HL-60 (cell line): ENCODE measurements around the gene SPIRE2.

Experiments used
- GABPA ChIP-seq: IDR thresholded peaks from 2 replicates; pipeline ENCODE4 v1.6.1; 2012; ENCODE audit warnings: low read depth
- POLR2AphosphoS5 ChIP-seq: IDR thresholded peaks from 2 replicates; pipeline ENCODE4 v1.6.1; 2012; ENCODE audit warnings: low read depth
- SPI1 ChIP-seq: IDR thresholded peaks from 2 replicates; pipeline ENCODE4 v1.6.1; 2012; ENCODE audit warnings: low read depth, mild to moderate bottlenecking, borderline replicate concordance
- TF ChIP-seq, protein P1 (sequence below): IDR thresholded peaks from one replicate; pipeline ENCODE4 v1.5.1; 2011; ENCODE audit warnings: low read length, control low read depth, inconsistent platforms; ENCODE audit not compliant: insufficient read depth
- TF ChIP-seq, protein P2 (sequence below): IDR thresholded peaks from 2 replicates; pipeline ENCODE4 v1.6.1; 2012; ENCODE audit warnings: low read depth; ENCODE audit not compliant: insufficient replicate concordance

DNA sequence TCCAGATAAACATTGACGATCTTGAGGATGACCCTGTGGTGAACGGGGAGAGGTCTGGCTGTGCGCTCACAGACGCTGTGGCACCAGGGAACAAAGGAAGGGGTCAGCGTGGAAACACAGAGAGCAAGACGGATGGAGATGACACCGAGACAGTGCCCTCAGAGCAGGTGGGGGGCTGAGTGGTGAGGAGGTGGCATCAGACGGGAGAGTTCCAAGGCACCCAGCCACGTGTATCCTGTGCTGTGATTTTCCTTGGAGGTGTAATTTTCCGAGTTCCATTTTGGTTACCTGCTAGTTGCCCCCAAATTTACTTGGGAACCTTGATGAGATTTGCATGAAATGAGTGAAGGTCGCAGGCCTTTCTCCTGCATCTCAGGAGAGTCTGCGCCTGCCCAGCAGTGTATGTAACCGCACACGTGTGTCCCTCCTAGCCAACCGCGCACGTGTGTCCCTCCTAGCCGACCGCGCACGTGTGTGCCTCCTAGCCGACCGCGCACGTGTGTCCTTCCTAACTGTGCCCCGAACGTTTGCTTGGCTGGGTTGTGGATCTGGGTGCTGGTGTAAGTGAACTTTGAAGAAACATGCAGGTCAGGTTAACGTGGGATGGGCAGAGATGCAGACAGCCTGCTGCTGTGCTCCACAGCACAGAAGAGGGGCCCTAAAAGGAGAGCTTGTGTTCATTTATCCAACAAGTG, 55.2 kb downstream of the SPIRE2 start:
- TF ChIP-seq, protein P1, sequence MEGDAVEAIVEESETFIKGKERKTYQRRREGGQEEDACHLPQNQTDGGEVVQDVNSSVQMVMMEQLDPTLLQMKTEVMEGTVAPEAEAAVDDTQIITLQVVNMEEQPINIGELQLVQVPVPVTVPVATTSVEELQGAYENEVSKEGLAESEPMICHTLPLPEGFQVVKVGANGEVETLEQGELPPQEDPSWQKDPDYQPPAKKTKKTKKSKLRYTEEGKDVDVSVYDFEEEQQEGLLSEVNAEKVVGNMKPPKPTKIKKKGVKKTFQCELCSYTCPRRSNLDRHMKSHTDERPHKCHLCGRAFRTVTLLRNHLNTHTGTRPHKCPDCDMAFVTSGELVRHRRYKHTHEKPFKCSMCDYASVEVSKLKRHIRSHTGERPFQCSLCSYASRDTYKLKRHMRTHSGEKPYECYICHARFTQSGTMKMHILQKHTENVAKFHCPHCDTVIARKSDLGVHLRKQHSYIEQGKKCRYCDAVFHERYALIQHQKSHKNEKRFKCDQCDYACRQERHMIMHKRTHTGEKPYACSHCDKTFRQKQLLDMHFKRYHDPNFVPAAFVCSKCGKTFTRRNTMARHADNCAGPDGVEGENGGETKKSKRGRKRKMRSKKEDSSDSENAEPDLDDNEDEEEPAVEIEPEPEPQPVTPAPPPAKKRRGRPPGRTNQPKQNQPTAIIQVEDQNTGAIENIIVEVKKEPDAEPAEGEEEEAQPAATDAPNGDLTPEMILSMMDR = no peak
- TF ChIP-seq POLR2AphosphoS5 = no peak
- no peak for TF ChIP-seq GABPA
- TF ChIP-seq, protein P2, sequence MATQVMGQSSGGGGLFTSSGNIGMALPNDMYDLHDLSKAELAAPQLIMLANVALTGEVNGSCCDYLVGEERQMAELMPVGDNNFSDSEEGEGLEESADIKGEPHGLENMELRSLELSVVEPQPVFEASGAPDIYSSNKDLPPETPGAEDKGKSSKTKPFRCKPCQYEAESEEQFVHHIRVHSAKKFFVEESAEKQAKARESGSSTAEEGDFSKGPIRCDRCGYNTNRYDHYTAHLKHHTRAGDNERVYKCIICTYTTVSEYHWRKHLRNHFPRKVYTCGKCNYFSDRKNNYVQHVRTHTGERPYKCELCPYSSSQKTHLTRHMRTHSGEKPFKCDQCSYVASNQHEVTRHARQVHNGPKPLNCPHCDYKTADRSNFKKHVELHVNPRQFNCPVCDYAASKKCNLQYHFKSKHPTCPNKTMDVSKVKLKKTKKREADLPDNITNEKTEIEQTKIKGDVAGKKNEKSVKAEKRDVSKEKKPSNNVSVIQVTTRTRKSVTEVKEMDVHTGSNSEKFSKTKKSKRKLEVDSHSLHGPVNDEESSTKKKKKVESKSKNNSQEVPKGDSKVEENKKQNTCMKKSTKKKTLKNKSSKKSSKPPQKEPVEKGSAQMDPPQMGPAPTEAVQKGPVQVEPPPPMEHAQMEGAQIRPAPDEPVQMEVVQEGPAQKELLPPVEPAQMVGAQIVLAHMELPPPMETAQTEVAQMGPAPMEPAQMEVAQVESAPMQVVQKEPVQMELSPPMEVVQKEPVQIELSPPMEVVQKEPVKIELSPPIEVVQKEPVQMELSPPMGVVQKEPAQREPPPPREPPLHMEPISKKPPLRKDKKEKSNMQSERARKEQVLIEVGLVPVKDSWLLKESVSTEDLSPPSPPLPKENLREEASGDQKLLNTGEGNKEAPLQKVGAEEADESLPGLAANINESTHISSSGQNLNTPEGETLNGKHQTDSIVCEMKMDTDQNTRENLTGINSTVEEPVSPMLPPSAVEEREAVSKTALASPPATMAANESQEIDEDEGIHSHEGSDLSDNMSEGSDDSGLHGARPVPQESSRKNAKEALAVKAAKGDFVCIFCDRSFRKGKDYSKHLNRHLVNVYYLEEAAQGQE = no peak
- no peak for TF ChIP-seq SPI1
